Activated CD8-positive, alpha-beta memory T cell treated with anti-CD3 and anti-CD28 coated beads, Interleukin-2, amount 10 ng/mL, durations not matched to agents 7 days and 5 days (primary cell): ENCODE measurements around the gene STXBP4. TPM values are rescaled to one million over a fixed set of nuclear protein-coding genes. Genes with fewer than 3 reads are reported as not detected.

Experiments used
- ATAC-seq: fragments of 150-1000 bp; cut with Tn5 transposase; one replicate; pipeline ENCODE4 v1.10.0; 2021; ENCODE audit warnings: moderate library complexity
- CTCF ChIA-PET: fragments of 350-600 bp; sonication (Branson Sonifier 250); formaldehyde crosslinking; loops from one replicate; lab custom pipeline; 2021; ENCODE audit warnings: antibody characterized with exemption; lab: Charles Lee
- DNase-seq: peaks from one replicate; pipeline ENCODE4 v3.0.0-alpha.2; 2020
- H3K27ac Mint-ChIP-seq: one replicate; pipeline ENCODE4 v1.8.0; 2021; ENCODE audit warnings: mild to moderate bottlenecking, mixed read lengths
- H3K27me3 Mint-ChIP-seq: one replicate; pipeline ENCODE4 v1.8.0; 2021; ENCODE audit warnings: mixed read lengths
- H3K36me3 Mint-ChIP-seq: one replicate; pipeline ENCODE4 v1.8.0; 2021; ENCODE audit warnings: mild to moderate bottlenecking, mixed read lengths
- H3K4me1 Mint-ChIP-seq: one replicate; pipeline ENCODE4 v1.8.0; 2021; ENCODE audit warnings: mixed read lengths
- H3K4me3 Mint-ChIP-seq: one replicate; pipeline ENCODE4 v1.8.0; 2021; ENCODE audit warnings: mild to moderate bottlenecking, moderate library complexity, mixed read lengths
- H3K9me3 Mint-ChIP-seq: one replicate; pipeline ENCODE4 v1.8.0; 2022; ENCODE audit warnings: low read depth, mixed read lengths
- total RNA-seq, 2 experiments: library from RNA; stranded (reverse); gene quantifications; one replicate each; pipeline ENCODE4 v1.2.3, GENCODE V29; 2021

Gene STXBP4
- total RNA-seq, 2 experiments from 2014 or later, result 8.2 to 9.4 TPM

DNA sequence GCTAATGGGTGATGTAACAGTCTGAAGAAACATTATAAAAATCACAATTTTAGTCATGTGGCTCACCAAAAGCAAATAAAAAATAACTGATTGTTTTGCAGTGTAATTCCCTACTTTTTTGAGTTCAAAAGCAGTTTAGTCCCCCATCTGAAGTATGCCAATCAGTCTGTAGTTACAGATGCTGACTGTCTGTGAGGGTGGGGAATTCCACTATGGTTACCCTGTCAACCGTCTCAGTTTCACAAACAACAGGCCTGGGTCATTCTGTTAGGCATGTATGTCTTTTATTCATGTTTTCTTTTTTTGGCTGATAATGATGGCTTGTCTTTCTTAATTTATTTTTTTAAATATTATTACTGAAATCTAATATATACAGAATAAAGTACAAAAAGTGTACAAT is 69.3 kb downstream of the STXBP4 start:
- peaks cover 18% of the 10 kb centered on the region for H3K4me1 Mint-ChIP-seq
- H3K27me3 Mint-ChIP-seq, result no peaks in the 10 kb centered on the region
- no peaks in the 10 kb centered on the region for H3K9me3 Mint-ChIP-seq
- CTCF ChIA-PET, result no interaction called here
- H3K27ac Mint-ChIP-seq, result no peak overlapping the region
- DNase-seq, result no peak
- no peak overlapping the region for H3K4me3 Mint-ChIP-seq
- peaks cover 14% of the 10 kb centered on the region for H3K36me3 Mint-ChIP-seq
- peak; percentile 73 for ATAC-seq

DNA sequence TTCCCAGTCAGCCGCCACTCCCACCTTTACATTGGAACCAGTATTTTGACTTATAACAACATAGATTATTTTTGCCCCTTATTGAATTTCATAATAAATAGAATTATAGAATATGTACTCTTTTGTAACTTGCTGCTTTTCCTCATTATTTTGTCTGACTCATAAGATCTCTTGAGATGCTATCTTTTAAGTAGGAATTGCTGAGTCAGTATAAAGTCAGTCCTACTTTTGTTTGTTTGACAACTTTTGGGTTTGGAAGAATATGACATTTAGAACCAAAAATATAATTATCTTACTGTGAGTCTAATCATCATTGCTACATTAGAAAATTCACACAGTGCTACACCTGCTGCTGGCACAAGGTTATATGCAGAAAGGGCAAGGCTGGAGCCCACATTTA is 69.7 kb downstream of the STXBP4 start:
- H3K4me3 Mint-ChIP-seq, result no peak overlapping the region
- H3K27ac Mint-ChIP-seq, result no peak overlapping the region

DNA sequence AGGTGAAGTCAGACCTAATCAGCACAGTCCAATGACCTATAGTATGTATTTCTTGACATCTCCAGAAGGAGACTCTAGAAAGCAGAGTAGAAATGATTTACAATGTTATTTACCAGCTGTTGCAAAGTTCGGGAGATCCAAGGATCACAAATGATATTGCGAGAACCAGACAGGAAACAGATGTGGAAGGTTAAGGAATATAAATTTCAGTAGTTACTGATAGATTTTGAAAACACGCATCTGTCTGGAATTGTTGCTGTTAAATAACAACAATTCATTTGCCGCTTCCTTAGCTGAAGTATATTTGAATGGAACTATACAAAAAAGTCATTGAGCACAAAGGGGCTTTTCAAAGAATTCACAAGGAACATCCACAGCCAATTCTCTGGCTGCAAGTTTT is 72.0 kb downstream of the STXBP4 start:
- no peaks in the 10 kb centered on the region for H3K27me3 Mint-ChIP-seq
- CTCF ChIA-PET, result no interaction called here

More for the DNA sequence above, 69.7 kb downstream of the STXBP4 start:
- Mint-ChIP-seq H3K36me3 (peaks cover 13% of the 10 kb centered on the region), H3K9me3 (no peaks in the 10 kb centered on the region), H3K4me1 (peaks cover 18% of the 10 kb centered on the region), H3K27me3 (no peaks in the 10 kb centered on the region)
- DNase-seq (no peak), ATAC-seq (no peak)
- CTCF ChIA-PET, result no interaction called here

DNA sequence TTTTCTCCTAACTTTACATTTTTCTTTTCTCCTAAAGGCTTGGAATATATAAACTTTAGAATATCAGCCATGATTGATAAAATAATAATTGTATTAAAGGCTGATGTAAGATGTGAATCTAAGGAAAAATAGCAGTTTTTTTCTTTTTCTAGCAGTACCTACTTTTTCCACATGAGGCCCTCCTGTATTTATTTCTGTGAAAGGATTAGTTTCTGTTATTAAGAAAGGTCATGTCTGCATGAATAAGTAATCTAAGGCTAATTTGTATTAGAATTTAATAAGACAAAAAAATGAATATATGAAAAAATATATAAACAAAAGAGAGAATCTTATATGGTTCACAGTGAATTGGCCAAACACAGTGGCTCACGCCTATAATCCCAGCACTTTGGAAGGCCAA is 85.3 kb downstream of the STXBP4 start:
- Mint-ChIP-seq H3K4me1 (no peaks in the 10 kb centered on the region), H3K27me3 (no peaks in the 10 kb centered on the region), H3K27ac (no peak overlapping the region), H3K36me3 (peaks cover 2% of the 10 kb centered on the region), H3K4me3 (no peak overlapping the region), H3K9me3 (no peaks in the 10 kb centered on the region)
- no peak for ATAC-seq
- CTCF ChIA-PET, result no interaction called here
- DNase-seq, result no peak

More for the DNA sequence above, 72.0 kb downstream of the STXBP4 start:
- DNase-seq, result no peak
- Mint-ChIP-seq H3K9me3 (no peaks in the 10 kb centered on the region), H3K4me3 (no peak overlapping the region), H3K4me1 (peaks cover 18% of the 10 kb centered on the region), H3K36me3 (peaks cover 15% of the 10 kb centered on the region), H3K27ac (no peak overlapping the region)
- no peak for ATAC-seq

DNA sequence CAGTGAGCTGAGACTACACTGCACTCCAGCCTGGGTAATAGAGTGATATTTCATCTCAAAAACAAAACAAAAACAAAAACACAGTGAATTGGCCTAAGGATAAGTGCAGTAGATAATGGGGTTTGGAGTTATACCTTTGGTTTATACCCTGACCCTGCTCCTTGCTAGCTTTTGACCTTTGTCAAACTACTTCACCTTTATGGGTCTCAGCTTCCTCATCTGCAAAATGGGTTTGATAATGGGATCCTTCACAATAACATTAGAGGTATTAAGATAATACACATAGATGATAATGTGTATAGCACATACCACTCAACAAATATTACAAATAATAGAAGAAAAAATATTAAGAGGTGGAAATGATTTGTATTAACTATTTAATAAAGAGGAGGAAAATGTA is 85.9 kb downstream of the STXBP4 start:
- no peak overlapping the region for H3K4me3 Mint-ChIP-seq
- CTCF ChIA-PET, result no interaction called here

DNA sequence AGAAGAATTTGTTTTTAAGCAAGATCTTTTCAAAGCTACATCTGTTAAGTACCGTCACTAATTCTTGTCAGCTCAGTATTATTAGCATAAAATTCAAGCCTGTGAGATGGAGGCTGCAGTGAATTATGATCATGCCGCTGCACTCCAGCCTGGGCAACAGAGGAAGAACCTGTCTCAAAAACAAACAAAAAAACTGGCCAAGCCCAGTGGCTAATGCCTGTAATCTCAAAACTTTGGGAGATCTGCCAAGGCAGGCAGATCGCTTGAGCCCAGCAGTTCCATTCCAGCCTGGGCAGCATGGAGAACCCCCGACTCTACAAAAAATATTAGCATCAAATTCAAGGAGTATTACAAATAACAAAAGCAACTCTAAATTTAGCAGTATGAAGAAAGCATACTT is 88.0 kb downstream of the STXBP4 start:
- no peak for ATAC-seq
- H3K9me3 Mint-ChIP-seq, result no peaks in the 10 kb centered on the region
- H3K4me3 Mint-ChIP-seq, result no peak overlapping the region
- H3K27me3 Mint-ChIP-seq, result no peaks in the 10 kb centered on the region
- H3K27ac Mint-ChIP-seq, result no peak overlapping the region
- no peaks in the 10 kb centered on the region for H3K4me1 Mint-ChIP-seq
- CTCF ChIA-PET, result no interaction called here
- no peaks in the 10 kb centered on the region for H3K36me3 Mint-ChIP-seq
- DNase-seq, result no peak

More for the DNA sequence above, 85.9 kb downstream of the STXBP4 start:
- Mint-ChIP-seq H3K9me3 (no peaks in the 10 kb centered on the region), H3K27me3 (no peaks in the 10 kb centered on the region), H3K27ac (no peak overlapping the region), H3K36me3 (no peaks in the 10 kb centered on the region), H3K4me1 (no peaks in the 10 kb centered on the region)
- no peak for DNase-seq
- ATAC-seq, result no peak

DNA sequence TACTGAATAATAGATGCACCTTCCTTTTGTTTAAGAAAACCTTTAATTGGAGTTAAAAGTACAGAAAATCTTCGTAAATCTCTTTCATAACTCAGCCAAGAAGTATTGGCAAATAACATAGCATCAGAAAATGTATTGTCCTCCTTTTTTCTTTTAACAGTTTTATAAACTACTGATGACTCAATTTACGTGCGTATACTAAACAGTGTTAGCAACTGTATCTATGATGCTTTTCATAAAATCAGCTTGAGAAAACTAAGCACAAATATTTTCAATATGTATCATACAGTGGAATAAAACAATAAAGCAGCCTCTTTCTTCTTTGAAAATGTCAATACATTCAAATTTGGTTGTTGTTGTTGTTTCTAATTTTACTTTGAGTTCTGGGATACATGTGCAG is 88.6 kb downstream of the STXBP4 start:
- H3K4me1 Mint-ChIP-seq, result no peaks in the 10 kb centered on the region
- H3K36me3 Mint-ChIP-seq, result no peaks in the 10 kb centered on the region
- no peak overlapping the region for H3K4me3 Mint-ChIP-seq
- ATAC-seq (no peak), DNase-seq (no peak)
- no peaks in the 10 kb centered on the region for H3K27me3 Mint-ChIP-seq
- no peak overlapping the region for H3K27ac Mint-ChIP-seq
- CTCF ChIA-PET, result no interaction called here
- H3K9me3 Mint-ChIP-seq, result no peaks in the 10 kb centered on the region

DNA sequence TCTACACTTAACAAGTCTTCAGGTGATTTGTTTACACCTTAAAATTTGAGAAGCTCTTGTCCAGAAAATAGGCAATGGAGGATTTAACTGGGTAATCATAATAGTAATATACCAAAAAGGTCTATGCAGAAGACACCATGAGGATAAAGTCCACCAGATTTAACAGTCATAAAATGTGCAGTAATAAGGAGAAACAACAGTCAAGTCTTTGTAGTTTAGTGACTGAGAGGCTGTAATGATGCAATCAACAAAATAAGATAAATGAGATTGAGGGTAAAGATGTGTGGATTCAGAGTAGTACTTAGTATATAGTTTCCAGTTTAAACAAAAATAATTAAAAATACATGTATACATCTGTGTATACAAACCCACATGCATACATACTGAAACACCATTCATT is 91.2 kb downstream of the STXBP4 start:
- H3K4me3 Mint-ChIP-seq, result no peak overlapping the region
- no peaks in the 10 kb centered on the region for H3K27me3 Mint-ChIP-seq
- H3K4me1 Mint-ChIP-seq, result no peaks in the 10 kb centered on the region
- CTCF ChIA-PET, result no interaction called here
- H3K27ac Mint-ChIP-seq, result no peak overlapping the region
- H3K9me3 Mint-ChIP-seq, result no peaks in the 10 kb centered on the region
- DNase-seq, result no peak
- ATAC-seq, result no peak
- no peaks in the 10 kb centered on the region for H3K36me3 Mint-ChIP-seq

DNA sequence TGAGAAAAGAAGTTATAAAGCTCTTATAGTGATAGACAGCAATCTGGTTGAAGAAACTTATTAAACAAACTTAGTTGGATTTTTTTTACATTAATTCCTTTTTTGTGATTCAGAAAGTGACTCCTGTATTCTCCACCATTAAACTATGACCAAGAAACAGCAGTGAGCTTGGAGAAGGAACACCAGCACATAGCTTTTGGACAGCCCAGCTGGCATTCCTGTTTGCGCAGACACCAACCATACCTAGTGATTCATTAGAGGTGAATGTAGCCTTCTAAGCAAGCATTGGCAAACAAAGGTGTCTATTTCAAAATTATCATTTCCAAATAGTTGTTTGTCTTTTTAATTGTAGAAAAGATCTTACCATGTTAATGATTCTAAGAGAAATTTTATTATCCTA is 94.4 kb downstream of the STXBP4 start:
- H3K27ac Mint-ChIP-seq, result no peak overlapping the region
- no peaks in the 10 kb centered on the region for H3K27me3 Mint-ChIP-seq

DNA sequence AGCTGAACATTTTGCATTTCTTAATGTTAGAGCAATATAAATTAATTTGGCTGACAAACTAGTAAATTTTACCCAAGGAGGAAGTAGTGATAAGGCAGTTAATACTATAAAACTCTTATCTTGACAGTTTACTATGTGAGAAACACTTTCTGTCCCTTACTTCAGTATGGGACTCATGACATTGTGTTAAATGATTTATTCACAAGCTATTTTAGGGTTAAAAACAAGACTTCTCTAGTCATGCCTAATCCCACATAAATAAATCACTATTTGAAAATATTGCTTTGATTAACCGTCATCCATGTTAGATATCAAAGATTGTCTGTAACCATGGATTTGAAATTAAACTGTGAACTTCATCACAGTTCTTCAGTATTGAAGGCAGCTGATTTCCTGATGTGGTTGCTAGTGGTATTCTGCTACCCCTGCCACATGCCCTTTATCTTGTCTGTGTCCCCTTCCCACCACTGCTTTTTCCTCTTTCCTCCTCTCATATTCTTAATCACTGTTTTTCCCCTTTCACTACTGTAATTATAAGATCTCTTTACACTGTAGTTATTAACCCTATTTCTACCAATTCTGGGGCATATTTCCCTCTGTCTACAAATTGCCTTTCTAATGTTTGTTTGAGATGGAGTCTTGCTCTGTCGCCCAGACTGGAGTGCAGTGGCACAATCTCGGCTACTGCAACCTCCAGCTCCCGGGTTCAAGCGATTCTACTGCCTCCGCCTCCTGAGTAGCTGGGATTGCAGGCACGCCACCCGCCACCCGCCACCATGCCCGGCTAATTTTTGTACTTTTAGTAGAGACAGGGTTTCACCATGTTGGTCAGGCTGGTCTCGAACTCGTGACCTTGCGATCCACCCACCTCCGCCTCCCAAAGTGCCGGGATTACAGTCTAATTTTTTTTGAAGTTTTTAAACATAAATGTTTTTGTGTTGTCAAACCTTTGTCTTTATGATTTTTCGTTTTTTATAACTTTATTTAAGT is 95.6 kb downstream of the STXBP4 start:
- ATAC-seq, result no peak
- no peaks in the 10 kb centered on the region for H3K4me1 Mint-ChIP-seq
- CTCF ChIA-PET, result no interaction called here
- no peaks in the 10 kb centered on the region for H3K27me3 Mint-ChIP-seq
- H3K4me3 Mint-ChIP-seq, result no peak overlapping the region
- no peaks in the 10 kb centered on the region for H3K9me3 Mint-ChIP-seq
- no peak overlapping the region for H3K27ac Mint-ChIP-seq
- no peaks in the 10 kb centered on the region for H3K36me3 Mint-ChIP-seq
- DNase-seq, result no peak

More for the DNA sequence above, 94.4 kb downstream of the STXBP4 start:
- Mint-ChIP-seq H3K4me3 (no peak overlapping the region), H3K4me1 (no peaks in the 10 kb centered on the region), H3K36me3 (no peaks in the 10 kb centered on the region), H3K9me3 (no peaks in the 10 kb centered on the region)
- ATAC-seq (no peak), DNase-seq (no peak)
- CTCF ChIA-PET, result no interaction called here

DNA sequence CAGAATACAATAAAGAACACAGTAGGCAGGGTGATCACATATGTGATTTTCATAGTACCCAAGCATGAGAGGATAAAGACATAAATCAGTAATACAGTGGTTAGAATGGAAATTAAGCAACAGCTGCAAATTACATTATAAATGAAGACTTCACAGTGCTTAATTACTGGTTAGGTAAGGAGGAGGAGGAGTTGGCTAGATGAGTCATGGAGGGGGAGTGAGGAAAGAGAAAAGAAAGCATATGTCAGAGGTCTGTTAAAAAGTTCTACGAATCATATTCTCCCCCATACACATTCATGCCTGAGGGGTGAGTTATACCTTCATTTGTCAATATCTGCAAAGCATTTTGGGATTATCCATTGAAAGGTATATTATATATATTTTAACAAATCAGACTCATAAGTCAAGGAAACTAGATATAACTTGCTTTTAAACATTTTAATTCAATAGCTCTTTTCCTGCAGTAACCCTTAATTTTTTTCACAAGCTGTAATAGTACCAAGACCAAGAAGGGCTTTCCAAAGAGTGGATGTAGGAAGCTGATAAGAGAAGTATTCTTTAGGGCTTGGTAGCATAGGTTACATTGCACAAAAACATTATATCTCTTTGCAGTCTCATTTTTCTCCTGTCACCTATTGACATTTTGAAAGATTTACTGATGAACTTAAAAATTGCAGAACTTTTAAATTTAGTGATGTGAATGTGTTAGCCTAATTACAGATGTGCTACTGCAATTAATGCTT is 99.3 kb downstream of the STXBP4 start:
- no peak overlapping the region for H3K4me3 Mint-ChIP-seq
- no peak for DNase-seq
- no peak overlapping the region for H3K27ac Mint-ChIP-seq
- H3K36me3 Mint-ChIP-seq, result no peaks in the 10 kb centered on the region
- peaks cover 2% of the 10 kb centered on the region for H3K4me1 Mint-ChIP-seq
- no peaks in the 10 kb centered on the region for H3K27me3 Mint-ChIP-seq
- H3K9me3 Mint-ChIP-seq, result no peaks in the 10 kb centered on the region
- CTCF ChIA-PET, result no interaction called here
- no peak for ATAC-seq

DNA sequence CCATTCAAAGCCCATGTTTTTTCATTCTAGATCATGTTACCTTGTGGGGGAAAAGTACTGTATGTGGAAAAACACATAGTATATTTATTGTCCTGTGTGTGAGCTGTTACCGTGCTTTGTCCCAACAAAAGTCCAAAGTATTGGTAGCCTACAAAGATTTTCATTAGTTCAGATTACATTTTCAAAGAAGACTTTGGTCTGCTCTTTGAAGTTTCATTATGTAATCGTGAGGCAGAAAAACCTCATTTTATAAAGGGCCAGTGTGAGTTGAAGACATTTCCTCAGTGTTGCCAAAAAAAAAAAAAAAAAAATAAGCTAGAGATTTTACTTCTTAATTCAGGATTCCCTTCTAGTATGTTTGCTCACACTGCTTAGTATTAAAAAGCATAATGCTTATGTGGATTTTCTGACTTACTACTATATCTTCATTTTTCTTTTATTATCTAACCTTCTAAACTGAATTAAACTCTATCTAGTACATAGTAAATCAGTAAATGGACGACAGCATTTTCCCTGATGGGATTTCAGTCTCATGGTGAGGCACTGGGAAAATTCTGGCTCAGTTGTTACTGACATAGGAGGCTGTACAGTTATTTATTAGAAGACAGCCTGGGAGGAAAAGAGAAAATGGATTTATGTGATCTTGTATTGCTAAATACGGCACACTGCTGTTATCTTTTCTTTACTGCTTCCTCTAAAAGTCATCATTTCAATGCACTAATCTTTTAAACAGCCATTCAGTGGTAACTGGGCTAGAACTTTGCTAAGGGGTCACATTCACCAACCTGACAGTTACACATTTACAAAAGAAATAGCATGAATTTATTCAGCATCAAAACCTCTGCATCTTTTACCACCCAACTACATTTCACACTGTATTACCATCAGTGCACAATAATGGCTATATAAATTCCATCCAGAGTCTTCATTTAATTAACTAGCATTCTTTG is 100.6 kb downstream of the STXBP4 start:
- Mint-ChIP-seq H3K4me3 (no peak overlapping the region), H3K27ac (no peak overlapping the region), H3K4me1 (peaks cover 7% of the 10 kb centered on the region), H3K9me3 (no peaks in the 10 kb centered on the region), H3K27me3 (no peaks in the 10 kb centered on the region), H3K36me3 (no peaks in the 10 kb centered on the region)
- ATAC-seq (no peak), DNase-seq (no peak)
- CTCF ChIA-PET, result no interaction called here

DNA sequence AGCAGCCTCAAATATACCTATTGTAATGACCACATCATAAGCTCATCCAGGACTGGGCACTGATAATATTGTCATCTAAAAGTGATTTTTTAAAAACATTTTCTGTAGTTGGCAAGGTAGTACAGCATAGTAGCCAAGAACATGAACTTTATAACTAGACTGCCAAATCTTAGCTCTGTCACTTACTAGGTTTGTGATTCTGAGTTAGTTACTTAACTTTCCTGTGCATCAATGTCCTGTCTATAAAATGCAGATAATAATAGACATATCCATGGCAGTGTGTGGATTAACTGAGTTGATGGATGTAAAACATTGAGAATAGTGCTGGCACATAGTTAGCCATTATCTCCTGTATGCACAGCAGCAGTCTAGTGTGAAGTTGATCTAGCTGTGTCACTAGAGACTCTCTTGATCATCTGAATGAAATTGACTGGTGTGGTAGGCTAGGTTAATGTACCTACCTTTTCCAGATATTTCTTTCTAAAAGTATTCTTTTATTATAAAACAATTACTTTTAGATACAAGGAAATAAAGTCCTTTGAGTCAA is 101.5 kb downstream of the STXBP4 start:
- Mint-ChIP-seq H3K36me3 (peaks cover 2% of the 10 kb centered on the region), H3K4me3 (no peak overlapping the region), H3K4me1 (peaks cover 7% of the 10 kb centered on the region), H3K27me3 (no peaks in the 10 kb centered on the region), H3K27ac (no peak overlapping the region), H3K9me3 (no peaks in the 10 kb centered on the region)
- CTCF ChIA-PET, result no interaction called here
- DNase-seq (no peak), ATAC-seq (no peak)
